ENCODE measurements around the gene HIVEP3. TPM values are rescaled to one million over a fixed set of nuclear protein-coding genes. Genes with fewer than 3 reads are reported as not detected.
A peak's percentile ranks its signal among the peaks of the same experiment; 100 is the strongest.

The HIVEP3 gene
- total and polyA plus RNA-seq, 3 experiments from 2014 or later = 15.1 to 24.0 (median 23.0) TPM

DNA sequence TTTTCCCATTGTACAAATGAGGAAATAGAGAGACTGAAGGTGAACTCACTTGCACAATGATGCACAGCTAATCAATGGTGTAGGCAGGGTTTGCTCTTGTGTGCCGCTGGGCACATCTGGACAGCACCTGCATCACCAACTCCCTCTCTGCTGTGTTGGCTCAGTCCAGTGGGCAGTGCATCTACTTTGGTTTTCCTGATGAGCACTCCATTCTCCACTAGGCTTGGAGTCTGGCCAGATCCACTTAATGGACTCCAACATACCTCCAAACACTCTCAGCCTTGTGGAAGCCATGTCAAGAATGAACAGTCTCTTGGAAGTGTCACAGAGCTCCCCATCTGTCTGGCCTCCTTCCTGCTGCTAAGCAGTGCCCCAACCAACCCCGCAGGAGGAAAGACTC, 152.2 kb downstream of the HIVEP3 start:
- POLR2A ChIA-PET = no interaction called here
- H3K9me3 Mint-ChIP-seq = peaks cover 0 to 1% (median 0%) of the 10 kb centered on the region in 5 donors

DNA sequence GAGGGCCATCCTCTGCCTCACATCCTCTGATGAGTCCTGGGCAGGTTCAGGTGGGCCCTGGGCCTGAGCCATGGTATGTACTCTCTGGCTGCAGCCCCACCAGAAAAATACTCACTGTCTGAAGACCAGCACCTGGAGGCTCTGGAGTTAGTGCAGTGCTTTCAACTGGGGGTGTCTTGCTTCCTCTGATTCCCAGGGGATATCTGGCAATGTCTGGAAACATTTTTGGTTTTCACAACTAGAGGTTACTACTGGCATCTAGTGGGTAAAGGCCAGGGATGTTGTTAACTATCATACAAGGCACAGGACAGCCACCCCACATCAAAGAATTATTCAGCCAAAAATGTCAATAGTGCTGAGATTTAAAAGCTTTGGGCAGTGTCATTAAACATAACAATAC, 152.7 kb downstream of the HIVEP3 start:
- H3K4me1 ChIP-seq (ENCODE audit: insufficient read depth, low read length) = no peaks in the 10 kb centered on the region
- CTCF ChIA-PET = no interaction called here

More for the DNA sequence above, 152.2 kb downstream of the HIVEP3 start:
- H3K36me3 Mint-ChIP-seq = peaks cover 0 to 5% (median 0%) of the 10 kb centered on the region in 3 donors
- peaks cover 0 to 9% (median 6%) of the 10 kb centered on the region in 3 donors for H3K4me1 Mint-ChIP-seq
- no peaks in the 10 kb centered on the region for H3K27me3 Mint-ChIP-seq
- no peaks in the 10 kb centered on the region for H3K27me3 ChIP-seq (ENCODE audit: insufficient read depth, low read length, poor library complexity, severe bottlenecking)
- H3K36me3 ChIP-seq (ENCODE audit: insufficient read depth, low read length) = no peaks in the 10 kb centered on the region
- no peak overlapping the region for H3K4me3 ChIP-seq (ENCODE audit: low read length)
- CTCF ChIA-PET = no interaction called here
- H3K4me1 ChIP-seq (ENCODE audit: insufficient read depth, low read length) = no peaks in the 10 kb centered on the region
- no peak for DNase-seq
- H3K4me3 Mint-ChIP-seq = no peak overlapping the region
- no peak overlapping the region for H3K27ac Mint-ChIP-seq
- peaks cover 3% of the 10 kb centered on the region for H3K9me3 ChIP-seq (ENCODE audit: low read length)
- H3K27ac ChIP-seq (ENCODE audit: low read depth, low read length) = no peak overlapping the region

DNA sequence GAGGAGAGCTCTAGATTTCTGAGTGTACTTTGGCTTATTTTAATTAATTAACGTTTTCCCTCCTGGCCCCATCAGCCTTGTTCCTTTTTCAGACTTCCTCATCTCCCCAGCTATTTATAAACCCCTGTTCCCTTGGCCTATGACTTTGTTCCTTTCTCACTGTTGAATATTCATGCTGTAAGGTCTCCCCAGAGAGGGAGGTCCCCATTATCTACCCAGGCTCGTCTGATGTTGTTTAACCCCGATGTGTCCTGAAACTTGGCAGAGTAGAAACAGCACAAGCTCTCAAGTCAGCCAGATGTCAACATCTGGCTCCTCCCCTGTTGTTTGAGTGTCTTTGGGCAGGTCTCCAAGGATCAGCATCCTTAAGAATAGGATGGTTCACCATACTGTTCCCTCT, 153.6 kb downstream of the HIVEP3 start:
- peak overlapping the region in 1 of 8 donors; percentile 48 for H3K27ac Mint-ChIP-seq
- Histone ChIP-seq H3K4me3 (ENCODE audit: low read length) (no peak overlapping the region), H3K4me1 (ENCODE audit: insufficient read depth, low read length) (no peaks in the 10 kb centered on the region), H3K27me3 (ENCODE audit: insufficient read depth, low read length, poor library complexity, severe bottlenecking) (no peaks in the 10 kb centered on the region), H3K9me3 (ENCODE audit: low read length) (peaks cover 3% of the 10 kb centered on the region), H3K36me3 (ENCODE audit: insufficient read depth, low read length) (no peaks in the 10 kb centered on the region), H3K27ac (ENCODE audit: low read depth, low read length) (no peak overlapping the region)
- peaks cover 0 to 1% (median 0%) of the 10 kb centered on the region in 5 donors for H3K9me3 Mint-ChIP-seq
- no peak for DNase-seq
- CTCF ChIA-PET = no interaction called here
- H3K4me3 Mint-ChIP-seq = no peak overlapping the region
- peaks cover 0 to 5% (median 0%) of the 10 kb centered on the region in 3 donors for H3K36me3 Mint-ChIP-seq
- peaks cover 0 to 9% (median 6%) of the 10 kb centered on the region in 3 donors for H3K4me1 Mint-ChIP-seq
- no peaks in the 10 kb centered on the region for H3K27me3 Mint-ChIP-seq
- POLR2A ChIA-PET = no interaction called here

More for the DNA sequence above, 152.7 kb downstream of the HIVEP3 start:
- POLR2A ChIA-PET = no interaction called here
- H3K4me1 Mint-ChIP-seq = peaks cover 0 to 9% (median 6%) of the 10 kb centered on the region in 3 donors
- H3K4me3 Mint-ChIP-seq = no peak overlapping the region
- Histone ChIP-seq H3K4me3 (ENCODE audit: low read length) (no peak overlapping the region), H3K27me3 (ENCODE audit: insufficient read depth, low read length, poor library complexity, severe bottlenecking) (no peaks in the 10 kb centered on the region), H3K36me3 (ENCODE audit: insufficient read depth, low read length) (no peaks in the 10 kb centered on the region), H3K9me3 (ENCODE audit: low read length) (peaks cover 3% of the 10 kb centered on the region), H3K27ac (ENCODE audit: low read depth, low read length) (no peak overlapping the region)
- H3K27ac Mint-ChIP-seq = peak overlapping the region in 1 of 8 donors; percentile 17
- DNase-seq = no peak
- peaks cover 0 to 5% (median 0%) of the 10 kb centered on the region in 3 donors for H3K36me3 Mint-ChIP-seq
- peaks cover 0 to 1% (median 0%) of the 10 kb centered on the region in 5 donors for H3K9me3 Mint-ChIP-seq
- no peaks in the 10 kb centered on the region for H3K27me3 Mint-ChIP-seq

DNA sequence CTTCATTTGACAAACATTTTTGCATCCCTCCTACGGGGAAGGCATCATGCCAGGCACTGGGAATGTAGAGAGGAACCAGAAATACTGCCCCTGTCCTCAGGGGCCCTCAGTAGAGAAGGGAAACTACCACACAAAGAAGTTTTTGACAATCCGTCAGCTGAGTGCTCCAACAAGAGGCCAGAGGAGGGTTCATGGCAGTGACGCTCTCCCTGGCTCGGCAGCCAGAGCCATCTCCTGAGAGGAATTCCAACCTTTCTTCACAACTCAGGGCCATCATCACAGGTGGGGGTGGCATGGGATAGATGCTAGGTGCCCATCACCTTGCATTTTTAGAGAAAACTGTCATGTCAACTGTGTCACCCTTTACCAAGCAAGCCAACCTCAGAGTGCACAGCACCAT, 154.1 kb downstream of the HIVEP3 start:
- H3K27me3 ChIP-seq (ENCODE audit: insufficient read depth, low read length, poor library complexity, severe bottlenecking) = no peaks in the 10 kb centered on the region
- peak overlapping the region in 1 of 8 donors; percentile 48 for H3K27ac Mint-ChIP-seq
- no peak overlapping the region for H3K4me3 ChIP-seq (ENCODE audit: low read length)
- H3K4me1 Mint-ChIP-seq = peaks cover 0 to 9% (median 6%) of the 10 kb centered on the region in 3 donors
- H3K36me3 Mint-ChIP-seq = peaks cover 0 to 5% (median 0%) of the 10 kb centered on the region in 3 donors
- peaks cover 0 to 1% (median 0%) of the 10 kb centered on the region in 5 donors for H3K9me3 Mint-ChIP-seq
- H3K4me1 ChIP-seq (ENCODE audit: insufficient read depth, low read length) = no peaks in the 10 kb centered on the region
- no peak overlapping the region for H3K27ac ChIP-seq (ENCODE audit: low read depth, low read length)
- DNase-seq = no peak
- H3K4me3 Mint-ChIP-seq = no peak overlapping the region
- H3K9me3 ChIP-seq (ENCODE audit: low read length) = peaks cover 3% of the 10 kb centered on the region
- ChIA-PET POLR2A (no interaction called here), CTCF (no interaction called here)
- no peaks in the 10 kb centered on the region for H3K36me3 ChIP-seq (ENCODE audit: insufficient read depth, low read length)
- no peaks in the 10 kb centered on the region for H3K27me3 Mint-ChIP-seq

DNA sequence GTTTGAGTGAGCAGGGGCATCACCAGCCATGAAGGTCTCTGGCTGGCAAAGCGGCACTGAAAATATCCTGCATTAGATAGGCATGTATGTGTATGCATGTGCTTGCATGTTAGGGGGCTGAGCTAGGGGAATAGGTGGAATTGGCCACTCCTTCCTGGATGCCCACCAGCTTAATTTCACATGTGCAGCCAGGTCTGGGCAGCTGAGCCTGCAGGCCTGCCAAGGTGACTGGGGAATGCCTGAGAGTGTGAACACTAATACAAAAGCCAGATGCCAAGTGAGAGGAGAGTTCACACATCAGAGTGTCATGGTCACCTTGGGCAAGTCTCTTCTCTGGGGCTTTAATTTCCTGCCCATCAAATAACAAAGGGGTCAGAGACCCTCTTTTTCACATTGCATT, 155.9 kb downstream of the HIVEP3 start:
- Histone ChIP-seq H3K27ac (ENCODE audit: low read depth, low read length) (no peak overlapping the region), H3K4me3 (ENCODE audit: low read length) (no peak overlapping the region), H3K36me3 (ENCODE audit: insufficient read depth, low read length) (no peaks in the 10 kb centered on the region), H3K4me1 (ENCODE audit: insufficient read depth, low read length) (no peaks in the 10 kb centered on the region), H3K27me3 (ENCODE audit: insufficient read depth, low read length, poor library complexity, severe bottlenecking) (no peaks in the 10 kb centered on the region), H3K9me3 (ENCODE audit: low read length) (peaks cover 3% of the 10 kb centered on the region)
- no peaks in the 10 kb centered on the region for H3K27me3 Mint-ChIP-seq
- peaks cover 0 to 1% (median 0%) of the 10 kb centered on the region in 5 donors for H3K9me3 Mint-ChIP-seq
- H3K36me3 Mint-ChIP-seq = peaks cover 0 to 5% (median 0%) of the 10 kb centered on the region in 3 donors
- CTCF ChIA-PET = interaction anchor here (1.0 kb wide), 1 partner anchor 27 kb away, joined by 3 read pairs; no protein-coding TSS in a partner anchor
- POLR2A ChIA-PET = no interaction called here
- no peak overlapping the region for H3K4me3 Mint-ChIP-seq
- peaks cover 0 to 9% (median 6%) of the 10 kb centered on the region in 3 donors for H3K4me1 Mint-ChIP-seq
- H3K27ac Mint-ChIP-seq = peak overlapping the region in 2 of 8 donors; percentile 18 to 81
- DNase-seq = no peak

DNA sequence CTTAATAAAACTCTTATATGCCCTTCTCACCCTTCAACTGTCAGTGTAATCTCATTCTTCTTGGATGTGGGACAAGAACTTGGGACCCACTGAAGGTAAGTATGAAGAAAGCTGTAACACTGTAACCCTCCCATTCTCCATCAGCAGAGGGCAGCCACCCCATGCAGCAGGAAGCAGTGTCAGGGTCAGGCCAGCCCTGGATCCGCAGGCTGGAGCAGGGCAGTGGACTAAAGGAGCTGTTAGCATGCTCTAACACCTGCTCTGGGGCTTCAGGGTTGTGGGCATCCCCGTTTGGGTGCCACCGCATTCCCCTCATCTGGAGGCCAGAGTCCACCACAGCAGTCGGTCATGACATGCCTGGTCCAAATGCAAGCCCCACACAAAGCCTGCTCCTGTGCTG, 156.5 kb downstream of the HIVEP3 start:
- Mint-ChIP-seq H3K27me3 (no peaks in the 10 kb centered on the region), H3K36me3 (peaks cover 0 to 5% (median 0%) of the 10 kb centered on the region in 3 donors), H3K27ac (no peak overlapping the region), H3K4me3 (no peak overlapping the region), H3K4me1 (peaks cover 0 to 9% (median 6%) of the 10 kb centered on the region in 3 donors), H3K9me3 (peaks cover 0 to 1% (median 0%) of the 10 kb centered on the region in 5 donors)
- Histone ChIP-seq H3K27me3 (ENCODE audit: insufficient read depth, low read length, poor library complexity, severe bottlenecking) (no peaks in the 10 kb centered on the region), H3K4me3 (ENCODE audit: low read length) (no peak overlapping the region), H3K9me3 (ENCODE audit: low read length) (peaks cover 3% of the 10 kb centered on the region), H3K36me3 (ENCODE audit: insufficient read depth, low read length) (no peaks in the 10 kb centered on the region), H3K27ac (ENCODE audit: low read depth, low read length) (no peak overlapping the region), H3K4me1 (ENCODE audit: insufficient read depth, low read length) (no peaks in the 10 kb centered on the region)
- ChIA-PET CTCF (interaction anchor here (1.0 kb wide), 1 partner anchor 27 kb away, joined by 3 read pairs; no protein-coding TSS in a partner anchor), POLR2A (no interaction called here)
- DNase-seq = no peak

DNA sequence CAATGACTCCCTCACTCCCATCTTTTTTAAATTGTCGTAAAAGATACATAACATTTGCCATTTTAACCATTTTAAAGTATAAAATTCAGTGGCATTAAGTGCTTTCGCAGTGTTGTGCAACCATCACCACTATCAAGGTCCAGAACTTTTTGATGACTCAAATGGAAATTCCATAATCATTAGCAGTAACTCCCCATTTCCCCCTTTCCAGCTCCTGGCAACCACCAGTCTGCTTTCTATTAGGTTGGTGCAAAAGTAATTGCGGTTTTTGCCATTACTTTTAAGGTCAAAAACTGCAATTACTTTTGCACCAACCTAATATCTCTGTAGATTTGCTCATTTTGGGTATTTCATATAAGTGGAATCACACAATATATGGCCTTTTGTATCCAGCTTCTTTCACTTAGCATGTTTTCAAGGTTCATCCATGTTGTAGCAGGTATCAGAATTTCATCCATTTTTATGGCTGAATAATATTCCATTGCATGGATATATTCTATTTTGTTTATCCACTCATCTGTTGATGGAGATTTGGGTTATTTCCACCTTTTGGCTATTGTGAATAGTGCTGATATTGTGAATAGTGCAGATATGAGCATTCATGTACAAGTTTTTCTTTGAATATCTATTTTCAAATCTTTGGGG, 159.7 kb downstream of the HIVEP3 start:
- peaks cover 3% of the 10 kb centered on the region for H3K9me3 ChIP-seq (ENCODE audit: low read length)
- Mint-ChIP-seq H3K27ac (no peak overlapping the region), H3K9me3 (peaks cover 0 to under 1% (median 0%) of the 10 kb centered on the region in 5 donors), H3K4me3 (no peak overlapping the region), H3K27me3 (no peaks in the 10 kb centered on the region), H3K36me3 (no peaks in the 10 kb centered on the region), H3K4me1 (peaks cover 11 to 15% (median 11%) of the 10 kb centered on the region in 3 donors)
- no peaks in the 10 kb centered on the region for H3K36me3 ChIP-seq (ENCODE audit: insufficient read depth, low read length)
- ChIA-PET POLR2A (interaction anchor here (0.7 kb wide), 1 partner anchor 174 kb away, joined by 7 read pairs; no protein-coding TSS in a partner anchor), CTCF (no interaction called here)
- peaks cover 9% of the 10 kb centered on the region for H3K4me1 ChIP-seq (ENCODE audit: insufficient read depth, low read length)
- no peak overlapping the region for H3K27ac ChIP-seq (ENCODE audit: low read depth, low read length)
- no peak overlapping the region for H3K4me3 ChIP-seq (ENCODE audit: low read length)
- DNase-seq = no peak
- no peaks in the 10 kb centered on the region for H3K27me3 ChIP-seq (ENCODE audit: insufficient read depth, low read length, poor library complexity, severe bottlenecking)

DNA sequence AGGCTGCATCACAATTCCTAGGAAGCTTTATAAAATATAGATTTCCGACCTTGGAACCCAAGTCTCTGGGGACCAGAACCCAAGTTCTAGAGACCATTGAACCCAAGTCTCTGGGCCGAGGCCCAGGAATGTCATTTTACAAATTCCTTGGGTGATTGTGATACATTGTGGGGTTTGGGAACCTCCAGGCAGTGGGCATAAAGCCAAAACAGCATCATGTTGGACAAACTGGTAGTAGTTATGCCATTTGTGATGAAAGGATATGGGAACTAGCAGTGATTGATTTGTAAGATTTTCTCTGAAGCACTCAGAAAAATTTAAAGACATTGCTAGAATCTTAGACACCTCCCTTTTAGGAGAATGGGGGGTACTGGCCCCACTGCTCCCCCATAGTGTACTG, 160.2 kb downstream of the HIVEP3 start:
- Mint-ChIP-seq H3K27ac (no peak overlapping the region), H3K9me3 (no peaks in the 10 kb centered on the region), H3K27me3 (no peaks in the 10 kb centered on the region), H3K36me3 (no peaks in the 10 kb centered on the region), H3K4me1 (peaks cover 16 to 20% (median 16%) of the 10 kb centered on the region in 3 donors), H3K4me3 (no peak overlapping the region)
- Histone ChIP-seq H3K4me1 (ENCODE audit: insufficient read depth, low read length) (peaks cover 12% of the 10 kb centered on the region), H3K27ac (ENCODE audit: low read depth, low read length) (no peak overlapping the region), H3K4me3 (ENCODE audit: low read length) (no peak overlapping the region), H3K36me3 (ENCODE audit: insufficient read depth, low read length) (no peaks in the 10 kb centered on the region), H3K27me3 (ENCODE audit: insufficient read depth, low read length, poor library complexity, severe bottlenecking) (no peaks in the 10 kb centered on the region), H3K9me3 (ENCODE audit: low read length) (peaks cover 3% of the 10 kb centered on the region)
- ChIA-PET POLR2A (interaction anchor here (0.7 kb wide), 1 partner anchor 175 kb away, joined by 7 read pairs; no protein-coding TSS in a partner anchor), CTCF (no interaction called here)
- DNase-seq = no peak
